Kasumi-1 (cell line): Measurements from ENCODE around the gene SLC22A14.

ENCODE experiments used
- DNase-seq, 2 experiments: peaks; one replicate each; lab custom pipeline; 2025; lab: John Stamatoyannopoulos, UW

Gene SLC22A14

DNA sequence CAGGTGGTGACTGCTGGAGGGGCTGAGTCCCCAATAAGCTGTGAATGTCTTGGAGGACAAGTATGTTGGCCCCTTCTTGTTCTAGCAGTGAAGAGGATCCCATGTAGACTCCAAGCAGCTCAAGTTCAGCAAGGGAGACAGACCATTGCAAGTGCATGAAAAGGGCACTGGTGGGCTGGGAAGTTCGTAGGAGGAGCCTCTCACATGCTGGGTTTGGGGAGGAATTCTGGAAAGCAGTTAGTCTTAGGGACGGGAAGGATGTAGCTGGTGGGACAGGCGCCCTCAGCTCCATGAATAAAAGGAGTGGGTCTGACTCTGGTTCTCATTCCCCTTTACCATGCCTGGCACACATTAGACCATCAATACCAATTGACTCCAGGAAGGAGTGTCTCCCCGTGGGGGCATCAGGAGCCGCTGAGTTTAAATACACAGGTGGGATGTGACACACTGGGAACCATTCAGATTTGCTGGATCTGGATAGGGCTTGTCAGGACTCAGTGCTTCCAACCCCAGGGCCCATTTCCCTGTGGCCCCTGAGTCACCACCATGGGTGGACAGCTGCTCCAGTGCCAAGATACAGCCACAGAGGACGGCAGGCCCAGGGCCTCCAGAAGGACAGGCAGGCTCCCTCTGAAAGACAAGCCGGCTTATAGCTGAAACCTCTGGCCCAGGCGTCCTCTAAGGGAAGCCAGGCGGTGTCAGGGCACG is 63.9 kb downstream of the SLC22A14 start:
- no peak for DNase-seq

- DNase-seq, result peak; percentile 76
Observed at GRCh38 chr3:38346587-38347410, 64.7 kb downstream of the SLC22A14 start, which contains the start of gene XYLB. TSS of gene XYLB (plus strand) at chr3:38346785. CDS start at chr3:38346869, 84 bp downstream.

DNA sequence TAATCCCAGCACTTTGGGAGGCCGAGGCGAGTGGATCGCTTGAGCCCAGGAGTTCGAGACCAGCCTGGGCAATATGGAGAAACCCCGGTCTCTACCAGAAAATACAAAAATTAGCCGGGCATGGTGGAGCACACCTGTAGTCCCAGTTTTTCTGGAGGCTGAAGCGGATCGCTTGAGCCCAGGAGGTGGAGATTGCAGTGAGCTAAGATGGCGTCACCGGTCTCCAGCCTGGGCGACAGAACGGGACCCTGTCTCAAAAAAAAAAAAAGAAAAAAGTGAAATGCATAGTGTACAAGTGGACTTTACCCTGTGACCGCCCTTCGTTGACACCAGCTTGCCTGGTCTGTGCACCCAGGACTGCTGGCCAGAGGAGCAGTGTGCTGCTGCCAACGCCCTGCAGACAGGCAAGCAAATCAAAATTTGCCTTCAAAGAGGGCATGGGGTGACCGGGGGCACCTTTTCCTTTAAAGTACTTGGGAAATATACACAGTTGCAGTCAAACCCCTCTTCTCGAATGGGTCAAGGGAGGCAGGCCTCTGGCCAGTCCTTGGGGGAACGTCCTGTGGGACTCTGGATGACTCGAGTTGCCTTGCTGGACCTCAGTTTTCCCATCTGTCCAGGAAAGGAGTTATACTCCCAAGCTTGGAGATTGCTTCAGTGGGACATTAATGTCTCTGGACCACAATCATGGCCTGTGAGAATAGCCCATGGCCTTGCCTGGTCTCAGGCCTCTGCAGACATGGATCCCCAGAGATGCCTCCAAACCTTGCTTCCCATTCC is 65.5 kb downstream of the SLC22A14 start:
- no peak for DNase-seq

DNA sequence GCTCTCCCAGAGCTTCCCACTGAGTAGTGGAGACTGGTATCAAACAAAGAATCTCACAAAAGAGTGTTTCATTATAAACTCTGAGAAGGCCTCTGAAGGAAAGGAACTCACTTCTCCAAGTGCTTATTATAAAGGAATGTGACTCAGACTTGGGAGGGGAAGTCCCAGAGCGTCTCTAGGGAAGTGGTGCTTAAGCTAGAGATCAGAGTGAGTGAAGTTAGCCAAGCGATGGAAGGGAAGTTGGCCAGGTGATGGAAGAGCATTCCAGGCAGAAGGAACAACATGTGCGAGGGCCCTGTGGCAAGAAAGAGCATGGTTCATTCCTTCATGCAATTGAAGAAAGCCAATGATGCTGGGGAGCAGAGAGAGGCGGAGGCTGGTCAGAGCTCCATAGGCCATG is 66.8 kb downstream of the SLC22A14 start:
- DNase-seq, result peak; percentile 70 to 72

DNA sequence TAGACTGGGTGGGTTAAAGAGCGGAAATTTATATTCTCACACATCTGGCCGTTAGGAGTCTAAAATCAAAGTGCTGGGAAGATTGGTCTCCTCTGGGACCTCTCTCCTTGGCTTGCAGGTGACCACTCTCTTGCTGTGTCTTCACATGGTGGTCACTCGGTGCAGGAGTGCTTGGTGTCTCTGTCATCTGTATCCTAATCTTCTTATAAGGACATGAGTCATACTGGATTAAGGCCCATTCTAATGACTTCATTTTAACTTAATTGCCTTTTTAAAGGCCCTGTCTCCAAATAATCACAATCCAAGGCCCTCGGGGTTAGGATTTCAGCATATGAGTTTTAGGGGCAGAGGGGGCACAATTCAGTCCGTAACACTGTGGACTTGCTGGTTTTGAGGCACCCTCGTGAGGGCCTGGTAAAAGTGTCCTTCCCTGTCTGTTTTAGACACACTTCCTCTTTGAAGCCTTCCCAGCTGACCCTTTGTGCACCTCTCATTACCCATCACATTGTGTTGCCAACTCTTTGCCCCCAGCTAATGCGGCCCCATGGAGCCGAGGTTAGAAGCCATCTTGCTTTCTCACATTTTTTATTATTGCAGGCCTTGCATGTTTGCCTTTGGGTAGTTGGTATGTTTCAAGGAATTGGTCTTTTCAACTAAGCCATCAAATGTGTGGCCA is 67.7 kb downstream of the SLC22A14 start:
- no peak for DNase-seq

DNA sequence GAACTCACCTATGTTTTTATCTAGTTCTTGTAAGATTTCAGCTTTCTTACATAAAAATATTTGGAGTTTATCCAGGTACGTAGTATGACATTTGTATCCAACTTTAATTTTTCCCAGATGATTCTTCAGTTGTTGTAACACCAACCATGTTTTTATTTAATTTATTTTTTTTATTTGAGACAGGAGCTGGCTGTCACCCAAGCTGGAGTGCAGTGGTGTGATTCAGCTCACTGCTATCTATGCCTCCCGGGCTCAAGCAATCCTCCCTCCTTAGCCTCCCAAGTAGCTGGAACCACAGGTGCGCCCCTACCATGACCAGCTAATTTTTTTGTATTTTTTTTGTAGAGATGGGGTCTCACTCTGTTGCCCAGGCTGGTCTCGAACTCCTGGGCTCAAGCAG is 71.1 kb downstream of the SLC22A14 start:
- DNase-seq, result no peak

- DNase-seq, result peak; percentile 53 to 64
Observed at GRCh38 chr3:38354588-38355330, 72.7 kb downstream of the SLC22A14 start.

GRCh38 chr3:38359038-38359437 is 76.9 kb downstream of the SLC22A14 start:
- DNase-seq, result no peak

DNA sequence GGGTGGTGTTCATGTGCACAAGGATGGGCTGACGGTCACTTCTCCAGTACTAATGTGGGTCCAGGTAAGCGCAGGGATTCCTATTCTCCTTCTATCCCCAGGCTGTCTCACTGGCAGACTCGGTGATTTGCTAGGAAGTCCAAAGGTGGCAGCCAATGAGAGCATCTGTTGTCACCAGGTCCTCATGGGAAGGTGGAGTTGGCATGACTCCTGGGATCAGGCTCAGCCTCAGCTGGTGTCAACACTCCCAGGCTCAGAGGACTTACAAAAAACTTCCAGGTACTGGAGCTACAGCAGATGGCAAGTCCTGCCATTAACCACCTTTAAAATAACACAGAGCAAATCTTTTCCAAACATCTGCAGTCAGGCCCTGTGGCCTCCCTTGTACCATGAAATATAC is 78.3 kb downstream of the SLC22A14 start:
- no peak for DNase-seq

GRCh38 chr3:38361496-38361895 is 79.4 kb downstream of the SLC22A14 start:
- DNase-seq, result no peak

- DNase-seq, result no peak
Observed at GRCh38 chr3:38362825-38363224, 80.7 kb downstream of the SLC22A14 start.

DNA sequence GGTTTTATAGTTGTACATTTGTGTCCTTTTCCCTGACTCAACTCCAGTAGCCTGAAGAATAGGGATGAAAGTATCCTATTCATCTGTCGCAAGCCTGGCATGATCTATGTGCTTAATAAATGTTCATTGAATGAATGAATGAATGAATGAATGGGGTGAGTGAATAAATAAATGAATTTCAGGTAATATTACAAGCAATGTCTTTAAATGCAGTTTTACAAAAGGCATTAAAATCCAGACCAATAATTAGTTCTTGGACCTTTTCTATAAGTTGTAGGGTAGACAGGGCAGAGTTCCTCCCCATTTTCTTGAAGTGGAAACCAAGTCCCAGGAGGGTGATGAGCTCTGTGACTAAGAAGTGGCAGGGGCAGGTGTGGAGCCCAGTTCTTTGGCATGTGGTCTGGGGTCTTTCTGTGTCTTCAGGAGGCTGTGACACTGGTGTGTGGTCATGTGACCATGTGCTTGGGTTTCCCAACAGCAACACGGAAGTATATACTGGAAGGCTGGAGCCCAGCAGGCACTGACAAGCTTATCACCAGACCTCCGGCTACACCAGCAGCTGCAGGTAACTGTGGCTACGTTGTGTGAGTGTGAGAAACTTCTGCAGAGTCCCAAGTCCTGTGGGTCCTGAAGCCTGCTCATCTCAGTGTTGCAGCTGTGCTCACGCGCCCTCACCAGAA is 82.8 kb downstream of the SLC22A14 start:
- no peak for DNase-seq

DNA sequence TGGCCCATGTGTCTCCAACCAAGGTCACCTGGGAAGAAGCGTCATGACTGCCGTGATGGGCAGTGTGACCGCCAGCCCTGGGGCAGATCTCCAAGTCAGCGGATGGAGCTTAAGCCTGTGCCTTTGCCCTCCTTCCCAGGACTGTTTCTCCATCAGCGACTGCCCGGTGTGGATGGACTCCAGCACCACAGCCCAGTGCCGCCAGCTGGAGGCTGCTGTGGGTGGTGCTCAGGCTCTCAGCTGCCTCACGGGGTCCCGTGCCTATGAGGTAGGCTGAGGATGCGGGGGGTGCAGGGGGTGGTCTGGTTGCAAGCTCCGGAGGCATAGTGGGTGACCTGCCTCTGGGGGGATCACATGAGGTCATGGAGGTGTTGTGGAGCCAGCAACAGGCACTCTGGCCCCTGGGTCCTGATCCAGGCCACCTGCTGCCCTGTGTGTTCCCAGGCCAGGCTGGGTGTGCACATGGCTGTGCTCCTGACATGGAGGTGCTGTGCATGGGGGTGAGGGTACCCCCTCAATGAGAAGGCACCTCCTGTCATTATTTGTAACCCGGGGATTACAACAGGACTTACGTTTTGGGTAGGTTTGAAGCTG is 83.5 kb downstream of the SLC22A14 start:
- DNase-seq, result no peak

GRCh38 chr3:38366082-38366481 is 84.0 kb downstream of the SLC22A14 start:
- DNase-seq, result no peak

DNA sequence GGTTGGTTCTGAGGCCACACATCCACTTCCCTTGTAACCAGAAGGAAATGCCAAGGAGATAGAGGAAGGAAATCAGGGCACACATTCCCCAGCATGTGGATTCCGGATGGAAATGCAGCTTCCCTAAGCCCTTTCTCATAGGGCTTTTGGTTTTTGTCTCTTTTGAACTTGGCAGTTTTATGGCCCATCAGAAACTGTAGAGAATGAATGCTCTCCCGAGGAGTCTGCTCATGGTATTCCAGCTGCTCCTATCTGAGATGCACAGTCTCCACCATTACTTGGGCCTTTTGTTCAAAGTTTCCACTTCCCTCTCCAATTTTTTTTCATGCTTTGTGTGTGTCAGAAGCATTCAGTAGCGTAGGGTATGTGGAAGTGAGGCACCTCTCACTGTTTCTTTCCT is 85.7 kb downstream of the SLC22A14 start:
- DNase-seq, result no peak
